Measurements from ENCODE around the gene CERS1. TPM values are rescaled to one million over a fixed set of nuclear protein-coding genes. Genes with fewer than 3 reads are reported as not detected.

The CERS1 gene
- total RNA-seq, 1 donor from 2014 or later: 10.2 TPM

DNA sequence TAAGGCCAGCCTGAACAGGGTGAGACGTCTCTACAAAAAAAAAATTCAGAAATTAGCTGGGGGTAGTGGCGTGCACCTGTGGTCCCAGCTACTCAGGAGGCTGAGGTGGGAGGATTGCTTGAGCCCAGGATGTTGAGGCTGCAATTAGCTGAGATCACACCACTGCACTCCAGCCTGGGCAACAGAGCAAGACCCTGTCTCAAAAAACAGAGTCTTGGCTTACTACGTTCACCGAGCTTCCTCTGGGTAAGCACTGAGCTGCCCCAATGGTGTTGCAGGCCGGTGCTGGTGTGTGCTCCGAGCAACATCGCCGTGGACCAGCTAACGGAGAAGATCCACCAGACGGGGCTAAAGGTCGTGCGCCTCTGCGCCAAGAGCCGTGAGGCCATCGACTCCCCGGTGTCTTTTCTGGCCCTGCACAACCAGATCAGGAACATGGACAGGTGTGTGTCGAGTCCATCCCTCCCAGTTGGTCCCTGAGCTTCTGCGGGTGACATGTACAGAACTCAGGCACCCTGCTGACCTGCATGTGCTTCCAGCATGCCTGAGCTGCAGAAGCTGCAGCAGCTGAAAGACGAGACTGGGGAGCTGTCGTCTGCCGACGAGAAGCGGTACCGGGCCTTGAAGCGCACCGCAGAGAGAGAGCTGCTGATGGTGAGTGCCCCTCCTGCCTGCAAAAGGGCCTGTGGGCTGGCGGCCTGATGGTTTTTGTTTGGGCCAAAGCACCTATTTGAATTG is 40.1 kb downstream of the CERS1 start:
- H3K9me3 Mint-ChIP-seq (ENCODE audit: low read depth): no peaks in the 10 kb centered on the region
- peaks cover 31% of the 10 kb centered on the region for H3K36me3 Mint-ChIP-seq (ENCODE audit: low read depth)
- no peak overlapping the region for H3K4me3 Mint-ChIP-seq (ENCODE audit: unreplicated experiment)
- TF ChIP-seq, protein P1, sequence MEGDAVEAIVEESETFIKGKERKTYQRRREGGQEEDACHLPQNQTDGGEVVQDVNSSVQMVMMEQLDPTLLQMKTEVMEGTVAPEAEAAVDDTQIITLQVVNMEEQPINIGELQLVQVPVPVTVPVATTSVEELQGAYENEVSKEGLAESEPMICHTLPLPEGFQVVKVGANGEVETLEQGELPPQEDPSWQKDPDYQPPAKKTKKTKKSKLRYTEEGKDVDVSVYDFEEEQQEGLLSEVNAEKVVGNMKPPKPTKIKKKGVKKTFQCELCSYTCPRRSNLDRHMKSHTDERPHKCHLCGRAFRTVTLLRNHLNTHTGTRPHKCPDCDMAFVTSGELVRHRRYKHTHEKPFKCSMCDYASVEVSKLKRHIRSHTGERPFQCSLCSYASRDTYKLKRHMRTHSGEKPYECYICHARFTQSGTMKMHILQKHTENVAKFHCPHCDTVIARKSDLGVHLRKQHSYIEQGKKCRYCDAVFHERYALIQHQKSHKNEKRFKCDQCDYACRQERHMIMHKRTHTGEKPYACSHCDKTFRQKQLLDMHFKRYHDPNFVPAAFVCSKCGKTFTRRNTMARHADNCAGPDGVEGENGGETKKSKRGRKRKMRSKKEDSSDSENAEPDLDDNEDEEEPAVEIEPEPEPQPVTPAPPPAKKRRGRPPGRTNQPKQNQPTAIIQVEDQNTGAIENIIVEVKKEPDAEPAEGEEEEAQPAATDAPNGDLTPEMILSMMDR (IDR thresholded peaks at IDR 0.05): no peak
- no peak for DNase-seq (ENCODE audit: low spot score)
- no peaks in the 10 kb centered on the region for H3K27me3 Mint-ChIP-seq (ENCODE audit: low read depth)
- no peaks in the 10 kb centered on the region for H3K4me1 Mint-ChIP-seq (ENCODE audit: low read depth)
- H3K27ac Mint-ChIP-seq (ENCODE audit: unreplicated experiment): no peak overlapping the region

DNA sequence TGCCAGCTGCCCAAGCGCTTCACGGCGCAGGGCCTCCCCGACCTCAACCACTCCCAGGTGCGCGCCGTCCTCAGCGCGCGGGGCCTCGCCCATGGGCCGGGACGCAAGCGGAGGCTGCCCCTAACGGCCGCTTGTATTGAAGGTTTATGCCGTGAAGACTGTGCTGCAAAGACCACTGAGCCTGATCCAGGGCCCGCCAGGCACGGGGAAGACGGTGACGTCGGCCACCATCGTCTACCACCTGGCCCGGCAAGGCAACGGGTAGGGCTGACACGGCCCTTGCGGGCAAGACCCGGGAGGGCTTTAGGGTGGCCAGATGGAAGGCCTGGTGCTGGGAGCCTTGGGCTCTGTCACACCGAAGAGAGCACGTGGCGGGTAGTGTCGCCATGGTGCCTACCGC is 41.0 kb downstream of the CERS1 start:
- Mint-ChIP-seq H3K27ac (ENCODE audit: unreplicated experiment) (no peak overlapping the region), H3K36me3 (ENCODE audit: low read depth) (peaks cover 27% of the 10 kb centered on the region), H3K4me3 (ENCODE audit: unreplicated experiment) (no peak overlapping the region), H3K27me3 (ENCODE audit: low read depth) (no peaks in the 10 kb centered on the region), H3K4me1 (ENCODE audit: low read depth) (no peaks in the 10 kb centered on the region), H3K9me3 (ENCODE audit: low read depth) (no peaks in the 10 kb centered on the region)
- TF ChIP-seq, protein P1 (IDR thresholded peaks at IDR 0.05): no peak
- peak; percentile 84 for DNase-seq (ENCODE audit: low spot score)

DNA sequence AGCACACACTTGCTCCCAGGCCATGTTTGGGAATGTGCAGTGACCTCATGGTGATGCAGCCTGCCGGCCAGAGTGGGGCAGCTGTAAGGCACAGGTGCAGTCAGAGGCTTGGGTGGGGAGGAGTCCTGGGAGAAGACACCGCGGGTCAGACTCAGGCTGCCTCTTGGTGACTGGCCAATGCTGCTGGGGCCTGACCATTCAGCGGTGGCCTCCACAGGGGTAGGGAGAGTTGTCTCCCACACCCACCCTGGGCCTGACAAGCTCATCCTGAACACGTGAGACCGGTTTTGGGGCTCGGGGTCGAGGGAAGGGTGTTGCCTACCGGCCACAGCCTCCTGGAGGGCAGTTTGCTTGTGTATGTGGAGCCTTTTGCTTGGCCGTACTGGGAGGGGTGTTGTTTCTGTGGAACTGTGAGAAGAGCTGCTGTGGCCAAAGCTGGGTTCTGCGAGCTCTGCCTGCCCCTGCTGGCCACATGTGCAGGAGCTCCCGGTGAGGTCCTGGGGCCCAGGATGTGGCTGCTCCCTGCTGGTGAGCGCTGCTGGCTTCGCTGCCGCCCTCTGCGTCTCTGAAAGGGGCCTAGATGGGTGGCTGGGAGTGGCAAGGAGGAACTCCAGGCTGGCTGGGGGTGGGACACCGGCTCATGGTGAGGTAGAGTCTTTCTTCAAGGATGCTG is 42.1 kb downstream of the CERS1 start:
- peak; percentile 91 for DNase-seq (ENCODE audit: low spot score)
- no peak overlapping the region for H3K27ac Mint-ChIP-seq (ENCODE audit: unreplicated experiment)
- H3K36me3 Mint-ChIP-seq (ENCODE audit: low read depth): peaks cover 25% of the 10 kb centered on the region

DNA sequence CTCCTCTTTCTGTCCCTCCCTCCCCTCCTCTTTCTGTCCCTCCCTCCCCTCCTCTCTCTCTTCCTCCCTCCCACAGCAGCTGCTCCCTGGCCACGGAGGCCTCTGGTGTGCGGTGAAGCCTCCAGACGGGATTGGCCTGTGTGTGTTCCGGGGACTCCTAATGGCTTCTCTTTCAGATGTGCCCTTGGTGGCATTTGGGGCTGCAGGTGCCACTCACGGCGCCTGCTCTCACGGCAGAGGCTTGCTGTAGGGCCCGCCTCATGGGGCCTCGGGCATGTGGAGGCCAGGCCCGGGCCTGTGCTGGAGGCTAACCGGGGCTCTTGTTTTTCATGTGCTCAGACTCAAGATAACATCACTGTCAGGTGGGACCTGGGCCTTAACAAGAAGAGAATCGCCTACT is 43.3 kb downstream of the CERS1 start:
- peaks cover 5% of the 10 kb centered on the region for H3K4me1 Mint-ChIP-seq (ENCODE audit: low read depth)
- no peaks in the 10 kb centered on the region for H3K27me3 Mint-ChIP-seq (ENCODE audit: low read depth)
- H3K9me3 Mint-ChIP-seq (ENCODE audit: low read depth): no peaks in the 10 kb centered on the region
- peaks cover 23% of the 10 kb centered on the region for H3K36me3 Mint-ChIP-seq (ENCODE audit: low read depth)
- TF ChIP-seq, protein P1 (IDR thresholded peaks at IDR 0.05): no peak
- H3K4me3 Mint-ChIP-seq (ENCODE audit: unreplicated experiment): no peak overlapping the region
- no peak overlapping the region for H3K27ac Mint-ChIP-seq (ENCODE audit: unreplicated experiment)
- no peak for DNase-seq (ENCODE audit: low spot score)

More for the DNA sequence above, 42.1 kb downstream of the CERS1 start:
- TF ChIP-seq, protein P1 (IDR thresholded peaks at IDR 0.05): no peak
- H3K27me3 Mint-ChIP-seq (ENCODE audit: low read depth): no peaks in the 10 kb centered on the region
- H3K4me1 Mint-ChIP-seq (ENCODE audit: low read depth): peaks cover 2% of the 10 kb centered on the region
- no peak overlapping the region for H3K4me3 Mint-ChIP-seq (ENCODE audit: unreplicated experiment)
- H3K9me3 Mint-ChIP-seq (ENCODE audit: low read depth): no peaks in the 10 kb centered on the region

DNA sequence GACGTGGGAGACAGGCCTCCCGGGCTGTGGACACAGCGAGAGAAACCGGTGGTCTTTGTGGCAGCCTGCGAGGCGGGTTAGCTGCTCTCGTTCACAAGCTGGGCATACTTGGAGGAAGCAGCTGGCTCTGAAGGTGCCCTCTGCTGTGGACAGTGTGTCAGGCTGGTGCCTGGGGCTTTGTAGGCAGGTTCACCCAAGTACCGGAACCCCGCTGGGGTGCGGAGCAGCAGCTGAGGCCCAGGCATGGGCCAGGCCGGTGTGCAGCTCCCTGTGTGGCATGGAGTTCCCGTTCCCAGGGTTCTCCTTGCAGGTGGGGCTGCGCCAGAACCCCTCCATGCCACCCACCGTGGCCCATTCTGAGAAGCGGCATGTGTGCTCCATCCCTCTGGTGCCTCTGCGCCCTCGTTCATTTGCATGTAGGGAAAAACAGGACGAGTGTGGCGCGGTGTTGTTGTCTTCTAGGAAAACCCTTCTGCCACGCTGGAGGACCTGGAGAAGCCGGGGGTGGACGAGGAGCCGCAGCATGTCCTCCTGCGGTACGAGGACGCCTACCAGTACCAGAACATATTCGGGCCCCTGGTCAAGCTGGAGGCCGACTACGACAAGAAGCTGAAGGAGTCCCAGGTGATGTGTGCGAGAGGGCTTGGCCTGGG is 44.2 kb downstream of the CERS1 start:
- peaks cover 11% of the 10 kb centered on the region for H3K4me1 Mint-ChIP-seq (ENCODE audit: low read depth)
- H3K36me3 Mint-ChIP-seq (ENCODE audit: low read depth): peaks cover 22% of the 10 kb centered on the region
- no peak overlapping the region for H3K27ac Mint-ChIP-seq (ENCODE audit: unreplicated experiment)
- TF ChIP-seq, protein P1 (IDR thresholded peaks at IDR 0.05): no peak
- H3K27me3 Mint-ChIP-seq (ENCODE audit: low read depth): no peaks in the 10 kb centered on the region
- H3K4me3 Mint-ChIP-seq (ENCODE audit: unreplicated experiment): no peak overlapping the region
- no peak for DNase-seq (ENCODE audit: low spot score)
- no peaks in the 10 kb centered on the region for H3K9me3 Mint-ChIP-seq (ENCODE audit: low read depth)
